KMS-11 (cell line): ENCODE measurements around the gene SLC41A3.

Source experiments
- H2AFZ ChIP-seq: fragments of 200-600 bp; sonication (generic); 2 replicates; pipeline ENCODE4 v1.6.1; 2016; ENCODE audit warnings: antibody characterized with exemption, mixed run types, low read depth
- H3K27ac ChIP-seq: fragments of 200-600 bp; sonication (generic); 2 replicates; pipeline ENCODE4 v1.6.1; 2016; ENCODE audit warnings: mild to moderate bottlenecking, mixed run types
- H3K27me3 ChIP-seq: fragments of 200-600 bp; sonication (generic); 2 replicates; pipeline ENCODE4 v1.6.1; 2017; ENCODE audit warnings: mild to moderate bottlenecking, low read depth, mixed run types, moderate library complexity; ENCODE audit not compliant: insufficient read depth
- H3K36me3 ChIP-seq: fragments of 200-600 bp; sonication (generic); 2 replicates; pipeline ENCODE4 v1.6.1; 2017; ENCODE audit warnings: mild to moderate bottlenecking, mixed run types; ENCODE audit not compliant: insufficient read depth
- H3K4me1 ChIP-seq: fragments of 200-600 bp; sonication (generic); 2 replicates; pipeline ENCODE4 v1.6.1; 2016; ENCODE audit warnings: mild to moderate bottlenecking, low read depth, mixed run types; ENCODE audit not compliant: poor library complexity, severe bottlenecking
- H3K4me2 ChIP-seq: fragments of 200-600 bp; sonication (generic); 2 replicates; pipeline ENCODE4 v1.7.0; 2016; ENCODE audit warnings: mild to moderate bottlenecking, mixed run types
- H3K4me3 ChIP-seq: fragments of 200-600 bp; sonication (generic); IDR thresholded peaks from 2 replicates; pipeline ENCODE4 v1.6.1; 2017; ENCODE audit warnings: low read depth, low read length, mixed read lengths; ENCODE audit not compliant: insufficient read depth
- H3K79me2 ChIP-seq: fragments of 200-600 bp; sonication (generic); 2 replicates; pipeline ENCODE4 v1.6.1; 2016; ENCODE audit warnings: low read depth, mixed run types; ENCODE audit not compliant: insufficient read depth
- H3K9ac ChIP-seq: fragments of 200-600 bp; sonication (generic); 2 replicates; pipeline ENCODE4 v1.6.1; 2016; ENCODE audit warnings: mild to moderate bottlenecking, mixed run types
- H4K20me1 ChIP-seq: fragments of 200-600 bp; sonication (generic); 2 replicates; pipeline ENCODE4 v1.6.1; 2016; ENCODE audit warnings: mild to moderate bottlenecking, mixed run types; ENCODE audit not compliant: insufficient read depth
- CTCF ChIP-seq: fragments of 200-600 bp; sonication (generic); conservative IDR thresholded peaks from 2 replicates; pipeline ENCODE4 v1.6.1; 2017; ENCODE audit warnings: low read depth, mild to moderate bottlenecking, antibody characterized with exemption, low read length, moderate library complexity, mixed read lengths

Gene SLC41A3

GRCh38 chr3:126051234-126051633 lies 32.7 kb downstream of the SLC41A3 start:
- H3K79me2 ChIP-seq = no peaks in the 10 kb centered on the region
- no peak overlapping the region for H3K9ac ChIP-seq
- H3K27me3 ChIP-seq = no peaks in the 10 kb centered on the region
- H3K36me3 ChIP-seq = no peaks in the 10 kb centered on the region
- TF ChIP-seq CTCF = no peak
- no peaks in the 10 kb centered on the region for H3K4me1 ChIP-seq
- H3K4me2 ChIP-seq = no peak overlapping the region
- no peaks in the 10 kb centered on the region for H4K20me1 ChIP-seq
- no peak overlapping the region for H2AFZ ChIP-seq
- no peak overlapping the region for H3K27ac ChIP-seq
- no peak overlapping the region for H3K4me3 ChIP-seq

DNA sequence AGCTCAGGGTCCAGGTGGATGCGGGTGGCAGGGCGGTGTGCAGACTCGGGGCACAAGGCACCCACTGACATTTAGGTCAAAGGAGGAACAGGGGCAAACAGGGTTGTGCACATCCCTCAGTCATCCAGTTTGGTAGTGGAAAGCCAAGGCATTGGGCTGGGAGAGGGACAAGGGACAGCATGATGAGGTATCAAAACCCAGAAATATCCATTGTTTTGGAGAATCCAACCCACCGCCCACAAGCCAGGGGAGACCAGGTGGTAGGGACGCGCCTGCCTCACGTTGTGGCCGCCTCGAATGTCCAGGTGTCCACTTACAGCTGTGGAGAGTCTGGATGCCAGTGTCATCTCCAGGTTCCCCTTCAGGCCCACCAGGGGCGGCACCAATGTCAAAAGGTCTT lies 33.3 kb downstream of the SLC41A3 start:
- Histone ChIP-seq H3K27ac (no peak overlapping the region), H3K4me3 (no peak overlapping the region), H4K20me1 (no peaks in the 10 kb centered on the region)

GRCh38 chr3:126050050-126050392 lies 33.9 kb downstream of the SLC41A3 start:
- Histone ChIP-seq H3K4me2 (no peak overlapping the region), H4K20me1 (no peaks in the 10 kb centered on the region), H3K4me1 (no peaks in the 10 kb centered on the region), H2AFZ (no peak overlapping the region), H3K27ac (no peak overlapping the region), H3K9ac (no peak overlapping the region), H3K4me3 (no peak overlapping the region), H3K79me2 (no peaks in the 10 kb centered on the region), H3K36me3 (no peaks in the 10 kb centered on the region), H3K27me3 (no peaks in the 10 kb centered on the region)
- TF ChIP-seq CTCF = no peak

More for the DNA sequence above, 33.3 kb downstream of the SLC41A3 start:
- Histone ChIP-seq H3K4me2 (no peak overlapping the region), H2AFZ (no peak overlapping the region), H3K27me3 (no peaks in the 10 kb centered on the region), H3K4me1 (no peaks in the 10 kb centered on the region), H3K79me2 (no peaks in the 10 kb centered on the region), H3K9ac (no peak overlapping the region), H3K36me3 (no peaks in the 10 kb centered on the region)
- no peak for TF ChIP-seq CTCF

GRCh38 chr3:126049289-126050049 lies 34.5 kb downstream of the SLC41A3 start:
- H2AFZ ChIP-seq = no peak overlapping the region
- no peak overlapping the region for H3K27ac ChIP-seq
- H4K20me1 ChIP-seq = no peaks in the 10 kb centered on the region
- H3K4me2 ChIP-seq = no peak overlapping the region
- H3K4me3 ChIP-seq = no peak overlapping the region
- H3K9ac ChIP-seq = no peak overlapping the region
- no peaks in the 10 kb centered on the region for H3K36me3 ChIP-seq
- TF ChIP-seq CTCF = no peak
- H3K79me2 ChIP-seq = no peaks in the 10 kb centered on the region
- no peaks in the 10 kb centered on the region for H3K4me1 ChIP-seq
- H3K27me3 ChIP-seq = no peaks in the 10 kb centered on the region
